ENCODE measurements around the gene HIVEP3.

DNA sequence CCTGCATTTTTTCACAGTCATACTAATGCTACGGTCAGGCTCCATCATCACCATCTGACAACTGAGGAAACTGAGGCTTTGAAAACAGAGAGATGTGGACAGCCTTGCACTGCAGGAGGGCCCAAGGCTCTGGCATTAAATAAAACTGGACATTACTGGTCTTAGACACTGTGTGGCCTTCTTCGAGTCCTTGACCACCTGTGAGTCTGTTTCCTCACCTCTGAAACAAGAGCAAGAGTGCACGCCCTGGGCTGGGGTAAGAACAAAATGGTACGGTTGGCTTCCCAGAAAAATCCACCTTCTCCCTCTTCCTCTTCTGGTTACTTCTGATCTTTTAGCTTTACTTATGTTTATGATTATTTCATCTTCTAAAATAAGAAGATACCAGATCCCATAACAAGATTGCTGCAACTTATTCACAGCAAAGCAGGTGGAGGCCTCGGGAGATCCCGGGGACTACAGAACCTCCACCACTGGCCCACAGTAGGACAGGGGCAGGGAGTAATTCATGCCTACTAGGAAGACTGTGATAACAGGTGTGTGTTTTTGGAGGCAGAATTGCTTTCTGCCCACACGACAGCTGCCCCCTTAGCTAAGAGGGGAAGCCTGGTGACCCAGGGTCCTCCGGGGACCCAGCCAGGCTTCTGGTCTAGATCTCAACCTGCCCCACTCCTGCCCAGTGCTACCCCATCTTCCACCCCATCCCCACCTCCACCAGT, 277.8 kb downstream of the HIVEP3 start:
- TF ChIP-seq, protein P1, sequence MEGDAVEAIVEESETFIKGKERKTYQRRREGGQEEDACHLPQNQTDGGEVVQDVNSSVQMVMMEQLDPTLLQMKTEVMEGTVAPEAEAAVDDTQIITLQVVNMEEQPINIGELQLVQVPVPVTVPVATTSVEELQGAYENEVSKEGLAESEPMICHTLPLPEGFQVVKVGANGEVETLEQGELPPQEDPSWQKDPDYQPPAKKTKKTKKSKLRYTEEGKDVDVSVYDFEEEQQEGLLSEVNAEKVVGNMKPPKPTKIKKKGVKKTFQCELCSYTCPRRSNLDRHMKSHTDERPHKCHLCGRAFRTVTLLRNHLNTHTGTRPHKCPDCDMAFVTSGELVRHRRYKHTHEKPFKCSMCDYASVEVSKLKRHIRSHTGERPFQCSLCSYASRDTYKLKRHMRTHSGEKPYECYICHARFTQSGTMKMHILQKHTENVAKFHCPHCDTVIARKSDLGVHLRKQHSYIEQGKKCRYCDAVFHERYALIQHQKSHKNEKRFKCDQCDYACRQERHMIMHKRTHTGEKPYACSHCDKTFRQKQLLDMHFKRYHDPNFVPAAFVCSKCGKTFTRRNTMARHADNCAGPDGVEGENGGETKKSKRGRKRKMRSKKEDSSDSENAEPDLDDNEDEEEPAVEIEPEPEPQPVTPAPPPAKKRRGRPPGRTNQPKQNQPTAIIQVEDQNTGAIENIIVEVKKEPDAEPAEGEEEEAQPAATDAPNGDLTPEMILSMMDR (IDR thresholded peaks at IDR 0.05), result no peak
- no peak for TF ChIP-seq POLR2A (IDR thresholded peaks at IDR 0.05)

Data from tibial nerve (tissue), 3 donors.